SJCRH30 (cell line): ENCODE measurements around the gene CUEDC1. TPM values are rescaled to one million over a fixed set of nuclear protein-coding genes. Genes with fewer than 3 reads are reported as not detected.

Experiments
- DNase-seq, 2 experiments: peaks; one replicate each; pipeline ENCODE4 v3.0.0-alpha.2; 2015 to 2020
- H3K27ac ChIP-seq: fragments of 250-450 bp; sonication (Bioruptor Pico); 2 replicates; pipeline ENCODE4 v1.5.1; 2020; ENCODE audit warnings: mild to moderate bottlenecking, moderate library complexity
- H3K27me3 ChIP-seq: fragments of 250-450 bp; sonication (Bioruptor Pico); 2 replicates; pipeline ENCODE4 v1.5.1; 2020; ENCODE audit warnings: mild to moderate bottlenecking, moderate library complexity
- H3K36me3 ChIP-seq: fragments of 250-450 bp; sonication (Bioruptor Pico); 2 replicates; pipeline ENCODE4 v1.5.1; 2020; ENCODE audit warnings: mild to moderate bottlenecking, moderate library complexity
- H3K4me1 ChIP-seq: fragments of 250-450 bp; sonication (Bioruptor Pico); 2 replicates; pipeline ENCODE4 v1.5.1; 2020; ENCODE audit warnings: mild to moderate bottlenecking, moderate library complexity
- H3K4me3 ChIP-seq: fragments of 250-450 bp; sonication (Bioruptor Pico); 2 replicates; pipeline ENCODE4 v1.5.1; 2020; ENCODE audit warnings: mild to moderate bottlenecking, moderate library complexity
- H3K9me3 ChIP-seq: fragments of 250-450 bp; sonication (Bioruptor Pico); replicated peaks from 2 replicates; pipeline ENCODE4 v1.5.1; 2020; ENCODE audit warnings: mild to moderate bottlenecking, moderate library complexity
- total RNA-seq: library from RNA; depleted of rRNA; stranded (reverse); fragments of >200 nt; shearing (Covaris generic); gene quantifications from 2 replicates; pipeline ENCODE4 v1.2.3, GENCODE V29; 2014

The CUEDC1 gene
- total RNA-seq, 1 experiment from 2014 or later = 14.4 TPM

DNA sequence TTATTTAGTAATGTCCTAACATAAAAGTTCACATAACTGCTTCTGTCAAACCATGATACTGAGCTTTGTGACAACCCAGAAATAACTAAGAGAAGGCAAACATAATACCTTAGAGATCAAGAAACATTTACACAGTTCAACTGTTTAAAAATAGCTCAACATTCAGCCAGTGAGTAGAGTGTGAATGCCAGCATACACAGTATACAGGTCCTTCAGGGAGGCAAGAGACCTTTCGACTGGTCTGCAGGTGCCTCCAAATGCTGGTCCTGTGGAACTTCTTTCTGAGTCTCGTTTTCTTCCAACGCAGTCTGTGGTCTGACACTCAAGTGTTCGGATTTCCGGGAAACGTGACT is 115.7 kb downstream of the CUEDC1 start:
- Histone ChIP-seq H3K9me3 (no peaks in the 10 kb centered on the region), H3K27ac (no peak overlapping the region), H3K4me3 (no peak overlapping the region), H3K27me3 (no peaks in the 10 kb centered on the region), H3K36me3 (peaks cover 18% of the 10 kb centered on the region), H3K4me1 (no peaks in the 10 kb centered on the region)
- DNase-seq = no peak

DNA sequence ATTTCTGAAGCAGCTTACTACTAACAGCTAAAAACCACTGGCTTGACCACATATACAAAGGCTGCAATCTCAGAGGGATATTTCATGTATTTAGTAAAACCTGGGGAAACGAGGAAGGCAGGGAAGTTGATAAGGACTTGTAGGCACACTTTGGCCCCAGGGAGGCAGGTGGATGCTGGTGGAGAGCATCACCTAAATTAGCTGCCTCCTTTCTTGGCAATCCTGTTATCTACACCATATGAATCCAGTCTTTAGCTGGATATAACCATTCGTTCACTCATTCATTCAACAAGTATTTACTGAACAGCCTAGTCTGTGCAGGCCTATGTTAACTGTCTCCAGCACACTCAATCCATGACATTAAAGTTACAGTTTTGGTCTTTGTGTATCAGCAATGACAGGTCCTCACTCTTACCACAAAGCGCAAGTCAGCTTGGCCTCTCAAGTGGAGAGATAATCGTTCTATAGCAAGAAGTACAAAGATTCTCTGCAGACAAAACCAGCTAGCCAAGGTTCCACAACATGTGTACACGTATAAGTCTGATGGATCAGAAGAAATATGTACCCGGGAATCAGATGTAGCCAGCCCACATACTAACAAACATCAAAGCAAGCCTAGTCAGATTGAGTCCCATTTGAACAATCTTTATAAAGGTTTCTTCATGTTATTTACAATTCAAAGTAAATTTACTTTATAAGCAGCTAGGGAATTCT is 116.2 kb downstream of the CUEDC1 start:
- Histone ChIP-seq H3K4me1 (no peaks in the 10 kb centered on the region), H3K36me3 (peaks cover 18% of the 10 kb centered on the region), H3K27ac (no peak overlapping the region), H3K9me3 (no peaks in the 10 kb centered on the region), H3K4me3 (no peak overlapping the region), H3K27me3 (no peaks in the 10 kb centered on the region)
- no peak for DNase-seq

DNA sequence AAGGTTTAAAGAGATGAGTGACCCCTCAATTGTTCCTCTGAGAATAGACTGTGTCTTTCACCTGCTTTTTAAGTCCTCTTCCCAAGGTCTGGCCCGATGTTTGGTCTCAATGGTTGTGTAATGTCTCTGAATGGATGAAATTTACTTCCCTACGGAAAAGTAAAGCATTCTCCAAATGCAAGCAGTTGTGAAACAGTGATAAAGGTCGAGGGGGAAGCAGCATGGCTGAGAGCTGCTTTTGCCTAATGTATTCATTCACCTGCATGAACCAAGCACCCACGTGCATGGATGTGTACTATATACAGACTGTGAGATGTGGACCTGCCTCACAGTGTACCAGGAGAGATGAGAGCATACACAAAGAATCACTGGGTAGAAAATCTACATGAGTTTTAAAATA is 116.8 kb downstream of the CUEDC1 start:
- Histone ChIP-seq H3K27me3 (no peaks in the 10 kb centered on the region), H3K9me3 (no peaks in the 10 kb centered on the region), H3K4me1 (no peaks in the 10 kb centered on the region), H3K27ac (no peak overlapping the region), H3K4me3 (no peak overlapping the region), H3K36me3 (peaks cover 18% of the 10 kb centered on the region)
- no peak for DNase-seq

DNA sequence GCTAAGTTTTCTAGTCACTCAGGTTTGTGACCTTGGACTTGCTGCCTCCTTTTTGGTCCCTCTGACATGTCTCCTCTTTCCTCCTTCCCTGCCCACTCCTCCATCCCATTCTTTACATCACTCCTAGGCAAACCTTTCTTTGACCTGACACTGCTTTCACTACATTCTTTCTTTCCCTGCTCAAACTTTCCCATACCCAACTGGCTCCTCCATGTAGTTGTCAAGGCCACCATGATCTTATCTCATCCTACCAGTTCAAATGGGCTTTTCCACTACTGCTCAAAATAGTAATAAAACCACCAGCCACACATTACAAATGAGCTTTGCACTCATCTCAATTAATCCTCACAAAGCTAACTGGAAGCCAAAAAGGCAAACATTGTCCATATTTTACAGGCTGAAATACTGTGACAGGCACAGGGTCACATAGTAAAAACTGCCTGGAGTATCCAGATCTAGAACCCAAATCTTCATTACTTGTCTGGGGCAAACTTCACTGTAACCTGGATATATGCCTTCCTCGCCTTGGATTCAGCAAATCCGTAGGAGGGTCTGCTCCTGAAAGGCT is 119.8 kb downstream of the CUEDC1 start:
- Histone ChIP-seq H3K27ac (no peak overlapping the region), H3K27me3 (no peaks in the 10 kb centered on the region), H3K4me1 (0 out of 2 replicates have a peak, but pooled peaks cover 5% of the 10 kb centered on the region), H3K9me3 (no peaks in the 10 kb centered on the region), H3K36me3 (peaks cover 11% of the 10 kb centered on the region), H3K4me3 (no peak overlapping the region)
- no peak for DNase-seq

DNA sequence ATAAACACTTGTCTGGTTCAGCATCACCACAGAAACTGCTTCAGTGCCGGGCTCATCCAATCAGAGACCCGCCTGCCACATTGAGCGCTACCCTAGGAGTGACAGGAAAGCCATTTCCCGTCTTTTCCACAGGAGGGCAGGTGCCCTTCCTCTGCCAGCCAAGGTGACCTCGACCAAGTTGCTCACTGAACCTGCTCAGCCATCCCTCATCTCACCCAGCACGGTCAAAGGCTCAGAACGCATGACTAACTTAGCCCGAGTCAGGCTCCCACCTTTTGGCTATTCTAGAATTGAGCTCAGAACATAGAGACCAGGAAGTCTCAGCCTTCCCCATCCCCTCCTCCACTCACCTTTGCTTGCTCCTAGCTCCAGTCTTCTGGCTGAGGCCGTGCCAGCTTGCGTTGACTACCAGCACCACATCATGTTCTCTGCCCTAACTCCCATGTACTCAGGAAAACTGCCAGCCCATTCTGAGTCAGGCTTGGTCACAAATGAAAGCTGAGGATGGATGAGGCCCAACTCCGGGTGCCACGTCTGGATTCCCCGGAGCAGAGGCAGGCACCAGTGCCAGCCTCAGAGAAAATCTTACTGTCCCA is 121.0 kb downstream of the CUEDC1 start:
- Histone ChIP-seq H3K9me3 (no peaks in the 10 kb centered on the region), H3K4me3 (no peak overlapping the region), H3K36me3 (peaks cover 7% of the 10 kb centered on the region), H3K4me1 (0 out of 2 replicates have a peak, but pooled peaks cover 5% of the 10 kb centered on the region), H3K27me3 (no peaks in the 10 kb centered on the region), H3K27ac (no peak overlapping the region)
- no peak for DNase-seq

DNA sequence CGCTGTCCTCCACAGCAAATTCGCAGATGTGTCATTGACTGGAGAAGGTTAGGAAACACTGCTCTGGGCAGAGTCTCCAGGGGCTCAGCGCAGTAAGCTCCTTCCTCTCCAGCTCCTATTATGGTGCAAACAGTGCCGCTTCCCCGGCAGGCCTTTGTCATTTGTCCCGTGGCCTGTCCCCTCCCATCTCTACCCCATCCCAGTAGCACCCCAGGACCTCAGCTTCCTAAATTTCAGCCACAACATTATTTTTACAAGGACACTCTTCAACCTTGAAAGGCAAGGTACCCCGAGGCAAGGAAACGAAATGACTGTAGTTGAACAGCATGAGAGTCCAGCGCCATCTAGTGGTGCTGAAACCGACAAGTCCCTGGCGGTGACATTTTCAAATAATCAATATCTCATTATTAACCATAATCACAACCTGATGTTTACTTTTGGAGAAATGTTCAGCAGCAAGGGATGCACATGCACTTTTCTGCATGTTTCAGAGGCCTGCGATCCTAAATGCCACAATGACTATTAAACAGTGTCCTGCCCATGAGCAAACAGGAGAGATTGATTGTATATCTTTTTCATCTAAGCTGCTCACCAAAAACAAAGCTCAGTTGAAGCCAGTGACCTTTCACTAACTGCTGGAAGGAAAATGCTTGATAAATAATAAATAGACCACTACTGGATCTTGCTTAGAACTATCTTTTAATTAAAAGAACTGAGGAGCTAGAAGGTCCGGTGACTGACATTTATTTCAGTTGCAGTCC is 121.9 kb downstream of the CUEDC1 start:
- no peak overlapping the region for H3K27ac ChIP-seq
- no peaks in the 10 kb centered on the region for H3K9me3 ChIP-seq
- 0 out of 2 replicates have a peak, but pooled peaks cover 5% of the 10 kb centered on the region for H3K4me1 ChIP-seq
- 0 out of 2 replicates have a peak, but pooled peaks cover 1% of the 10 kb centered on the region for H3K36me3 ChIP-seq
- peak overlapping the region; percentile 40 for H3K4me3 ChIP-seq
- no peaks in the 10 kb centered on the region for H3K27me3 ChIP-seq
- peak; percentile 60 to 81 for DNase-seq

DNA sequence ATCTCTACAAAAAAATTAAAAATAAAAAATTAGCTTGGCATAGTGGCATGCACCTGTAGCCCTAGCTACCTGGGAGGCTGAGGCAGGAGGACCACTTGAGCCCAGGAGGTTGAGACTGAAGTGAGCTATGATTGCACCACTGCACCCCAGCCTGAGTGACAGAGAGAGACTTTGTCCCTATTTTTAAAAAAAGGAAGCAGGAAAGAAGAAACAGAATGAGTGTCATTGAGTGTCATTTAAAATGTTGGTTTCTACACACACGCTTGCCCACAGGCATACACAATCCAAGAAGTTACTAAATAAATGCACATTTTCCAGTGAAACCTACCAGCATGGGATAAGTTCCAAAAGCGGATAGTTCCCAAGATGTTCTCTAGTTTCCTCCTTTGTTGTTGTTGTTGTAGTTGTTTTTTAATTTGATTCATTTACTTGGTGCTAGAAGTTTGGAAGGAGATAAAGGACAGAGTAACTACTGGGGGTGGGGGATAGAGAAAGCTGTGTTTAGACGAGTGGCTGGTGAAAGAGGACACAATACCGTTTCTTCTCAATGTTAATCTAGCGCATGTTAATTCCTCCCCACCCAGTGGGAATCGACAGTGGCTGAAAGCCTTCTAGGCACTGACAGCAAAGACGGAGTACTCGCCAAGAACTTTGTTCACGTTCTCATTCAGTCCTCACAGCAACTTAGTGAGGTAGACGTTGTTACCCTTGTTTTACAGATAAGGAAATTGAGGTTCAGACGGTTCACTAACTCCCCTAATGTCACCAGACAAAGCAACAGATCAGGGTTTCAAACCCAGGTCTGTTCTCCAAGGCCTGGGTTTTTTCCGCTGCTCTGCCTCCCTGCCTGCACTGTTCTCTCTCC is 122.7 kb downstream of the CUEDC1 start:
- H3K27ac ChIP-seq = no peak overlapping the region
- no peak for DNase-seq
- no peaks in the 10 kb centered on the region for H3K36me3 ChIP-seq

DNA sequence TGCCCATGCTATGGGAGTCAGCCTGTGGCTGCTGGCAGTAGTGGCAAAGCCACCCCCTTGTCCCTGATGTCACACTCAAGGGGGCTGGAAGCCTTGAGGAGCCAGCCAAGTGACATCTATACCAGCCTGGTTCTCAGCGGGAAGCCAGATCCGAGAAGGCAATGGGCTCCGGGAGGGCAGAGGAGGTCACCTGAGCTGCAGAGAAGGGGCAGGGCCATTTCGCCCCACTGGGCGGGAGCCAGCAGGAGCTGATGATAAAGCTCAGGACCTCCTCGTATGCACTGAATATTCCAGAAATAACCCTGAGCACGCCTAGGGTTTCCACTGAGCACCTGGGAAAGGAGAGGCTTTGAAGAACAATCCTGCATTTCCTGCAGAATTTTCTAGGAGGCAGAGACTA is 124.3 kb downstream of the CUEDC1 start:
- no peak for DNase-seq

More for the DNA sequence above, 122.7 kb downstream of the CUEDC1 start:
- H3K4me1 ChIP-seq = 0 out of 2 replicates have a peak, but pooled peaks cover 5% of the 10 kb centered on the region
- no peaks in the 10 kb centered on the region for H3K9me3 ChIP-seq
- H3K4me3 ChIP-seq = peak overlapping the region; percentile 40
- H3K27me3 ChIP-seq = no peaks in the 10 kb centered on the region

DNA sequence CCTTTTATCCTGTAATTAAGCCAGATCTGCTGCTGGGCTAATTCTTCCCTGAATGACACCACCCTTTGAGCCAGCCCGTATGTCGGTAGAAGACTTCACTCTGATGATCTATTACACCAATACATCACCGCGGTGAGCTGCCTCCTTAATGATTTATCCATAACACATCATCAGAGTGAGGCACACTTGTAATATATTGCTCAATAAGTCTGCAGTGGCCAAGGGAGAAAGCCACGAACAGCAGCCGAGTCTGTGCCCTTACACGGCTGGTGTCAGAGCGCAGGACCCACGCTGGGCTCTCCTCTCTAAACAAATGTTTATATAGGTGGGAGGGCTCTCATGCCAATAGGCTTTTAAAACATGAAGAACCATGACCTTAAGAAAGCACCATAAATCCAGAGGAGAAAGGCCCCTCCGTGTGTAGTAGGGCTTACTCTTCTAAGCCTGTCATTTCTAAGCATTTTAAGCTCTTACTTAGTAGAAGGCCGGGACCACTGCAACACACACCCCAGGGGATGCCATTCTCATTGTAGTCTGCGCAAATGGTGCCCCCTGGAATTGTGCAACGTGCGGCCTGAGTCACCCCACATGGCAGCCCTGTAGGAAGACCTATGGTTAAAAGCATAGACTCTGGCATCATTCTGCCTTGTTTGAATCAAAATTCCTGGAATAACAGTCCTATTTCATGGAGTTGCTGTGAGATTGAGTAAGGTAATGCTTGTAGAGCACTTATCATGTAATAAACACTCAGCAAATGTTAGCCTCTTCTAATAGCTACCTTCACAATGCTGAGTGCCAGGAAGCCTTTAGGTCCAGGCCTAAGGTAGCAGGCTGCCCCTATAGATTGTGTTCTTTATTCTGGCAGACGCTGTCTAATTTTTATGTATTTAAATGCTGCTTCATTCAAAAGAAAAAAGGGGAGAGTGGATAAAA is 131.5 kb downstream of the CUEDC1 start:
- Histone ChIP-seq H3K27me3 (no peaks in the 10 kb centered on the region), H3K36me3 (no peaks in the 10 kb centered on the region), H3K4me1 (no peaks in the 10 kb centered on the region), H3K4me3 (no peak overlapping the region), H3K9me3 (no peaks in the 10 kb centered on the region), H3K27ac (no peak overlapping the region)
- DNase-seq = no peak

More for the DNA sequence above, 124.3 kb downstream of the CUEDC1 start:
- Histone ChIP-seq H3K4me3 (no peak overlapping the region), H3K27me3 (no peaks in the 10 kb centered on the region), H3K9me3 (no peaks in the 10 kb centered on the region), H3K27ac (no peak overlapping the region), H3K36me3 (no peaks in the 10 kb centered on the region), H3K4me1 (0 out of 2 replicates have a peak, but pooled peaks cover 5% of the 10 kb centered on the region)

DNA sequence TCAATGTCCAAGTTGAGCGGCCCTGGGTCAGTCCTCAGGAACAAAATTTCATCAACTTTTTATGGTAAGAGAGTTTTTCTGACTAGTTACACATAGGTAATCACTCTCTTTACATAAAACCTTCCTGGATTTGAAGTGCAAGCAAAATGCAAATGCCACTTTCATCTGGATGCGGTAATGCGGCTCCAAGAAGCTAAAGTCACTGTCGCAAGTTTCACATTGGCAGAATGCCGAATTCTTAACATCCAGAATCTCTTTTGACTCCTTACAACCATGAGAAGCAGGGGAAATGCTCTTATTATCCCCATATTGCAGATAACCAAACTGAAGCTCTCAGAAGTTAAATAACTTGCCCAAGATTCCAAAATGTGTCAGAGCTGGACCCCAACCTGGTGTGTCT is 135.3 kb downstream of the CUEDC1 start:
- no peak overlapping the region for H3K27ac ChIP-seq
- no peaks in the 10 kb centered on the region for H3K27me3 ChIP-seq
- H3K4me1 ChIP-seq = no peaks in the 10 kb centered on the region
- H3K9me3 ChIP-seq = no peaks in the 10 kb centered on the region
- H3K4me3 ChIP-seq = no peak overlapping the region
- no peaks in the 10 kb centered on the region for H3K36me3 ChIP-seq
- DNase-seq = no peak

DNA sequence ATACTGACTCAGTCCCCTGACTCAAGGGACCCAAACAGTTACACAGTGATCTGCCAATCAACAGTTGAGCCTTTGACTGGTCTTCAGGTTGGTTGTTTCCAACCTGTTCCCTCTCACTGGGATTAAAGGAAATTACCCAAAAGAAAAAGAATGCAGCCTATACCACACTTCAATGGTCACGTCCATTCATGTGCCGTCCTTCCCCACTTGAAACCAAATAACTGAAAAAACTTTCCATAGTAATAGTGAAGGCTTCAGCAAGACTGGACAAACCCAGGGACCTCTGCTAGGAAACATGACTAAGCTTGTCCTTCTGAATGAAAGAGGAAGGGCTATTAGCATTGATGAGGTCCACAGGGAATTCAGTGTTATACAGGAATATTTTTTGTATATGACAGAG is 135.9 kb downstream of the CUEDC1 start:
- H3K36me3 ChIP-seq = no peaks in the 10 kb centered on the region
- H3K27me3 ChIP-seq = no peaks in the 10 kb centered on the region
- no peak for DNase-seq
- no peak overlapping the region for H3K4me3 ChIP-seq
- no peaks in the 10 kb centered on the region for H3K9me3 ChIP-seq
- H3K4me1 ChIP-seq = no peaks in the 10 kb centered on the region
- no peak overlapping the region for H3K27ac ChIP-seq

DNA sequence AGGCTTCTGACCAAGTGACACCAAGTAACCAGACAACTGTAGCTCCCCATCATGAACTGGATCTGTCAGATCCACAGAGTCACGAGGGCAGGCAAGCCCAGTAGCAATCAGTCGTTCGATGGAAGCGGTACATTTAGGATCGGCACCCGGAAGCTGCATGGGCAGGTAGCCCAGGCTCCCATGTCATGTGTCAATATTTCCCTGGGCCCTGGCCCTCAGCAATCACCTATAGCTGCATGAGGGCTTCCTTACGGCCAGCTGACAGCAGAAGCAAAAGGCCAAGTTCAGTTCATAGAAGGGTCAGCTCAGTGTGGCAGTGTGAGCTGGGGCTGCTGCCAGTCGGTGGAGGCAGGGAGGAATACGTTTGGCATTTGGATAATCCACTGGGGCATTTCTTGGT is 137.1 kb downstream of the CUEDC1 start:
- H3K4me1 ChIP-seq = no peaks in the 10 kb centered on the region
- no peaks in the 10 kb centered on the region for H3K27me3 ChIP-seq
- DNase-seq = no peak
- no peaks in the 10 kb centered on the region for H3K9me3 ChIP-seq
- H3K36me3 ChIP-seq = no peaks in the 10 kb centered on the region
- H3K27ac ChIP-seq = no peak overlapping the region
- H3K4me3 ChIP-seq = no peak overlapping the region

DNA sequence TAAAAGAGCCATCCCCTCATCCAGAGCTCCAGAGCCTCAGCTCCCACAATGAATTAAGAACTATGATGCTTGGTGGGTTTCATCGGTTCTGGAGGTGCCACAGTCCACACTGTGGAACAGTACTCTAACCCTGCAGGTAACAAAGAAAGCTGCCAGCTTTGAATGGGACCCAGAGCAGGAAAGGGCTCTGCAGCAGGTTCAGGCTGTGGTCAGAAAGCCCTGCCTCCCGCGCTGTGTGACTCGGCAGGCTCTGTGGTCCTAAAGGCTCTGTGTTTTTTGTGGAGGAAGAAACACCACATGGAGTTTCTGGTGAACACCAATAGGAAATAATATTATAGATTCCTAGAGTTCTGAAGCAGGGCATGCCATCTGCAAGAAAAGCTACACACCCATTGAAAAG is 137.9 kb downstream of the CUEDC1 start:
- no peaks in the 10 kb centered on the region for H3K9me3 ChIP-seq
- no peak overlapping the region for H3K27ac ChIP-seq
- H3K4me3 ChIP-seq = no peak overlapping the region
- peaks cover under 1% of the 10 kb centered on the region; the same call in 1 of the 2 replicates for H3K4me1 ChIP-seq
- DNase-seq = no peak
- H3K36me3 ChIP-seq = no peaks in the 10 kb centered on the region
- H3K27me3 ChIP-seq = no peaks in the 10 kb centered on the region
